Mucosa of stomach (tissue), 1 donor: ENCODE measurements around the gene SLC8A3.

Experiments
- H3K27me3 ChIP-seq: one replicate; pipeline ENCODE4 v1.7.0; 2013; ENCODE audit warnings: mild to moderate bottlenecking, low read length; ENCODE audit not compliant: control insufficient read depth, insufficient read depth
- H3K36me3 ChIP-seq: one replicate; pipeline ENCODE4 v1.7.0; 2013; ENCODE audit warnings: low read length; ENCODE audit not compliant: control insufficient read depth, insufficient read depth
- H3K4me1 ChIP-seq: one replicate; pipeline ENCODE4 v1.7.0; 2013; ENCODE audit warnings: mild to moderate bottlenecking, low read length; ENCODE audit not compliant: control insufficient read depth, insufficient read depth
- H3K4me3 ChIP-seq: one replicate; pipeline ENCODE4 v1.7.0; 2013; ENCODE audit warnings: low read length
- H3K9ac ChIP-seq: one replicate; pipeline ENCODE4 v1.7.0; 2013; ENCODE audit warnings: mild to moderate bottlenecking, low read length, moderate library complexity
- H3K9me3 ChIP-seq: one replicate; pipeline ENCODE4 v1.7.0; 2013; ENCODE audit warnings: mild to moderate bottlenecking, low read length, moderate library complexity; ENCODE audit not compliant: control insufficient read depth
- donor health status: Pancreatic carcinoma.

Gene SLC8A3

DNA sequence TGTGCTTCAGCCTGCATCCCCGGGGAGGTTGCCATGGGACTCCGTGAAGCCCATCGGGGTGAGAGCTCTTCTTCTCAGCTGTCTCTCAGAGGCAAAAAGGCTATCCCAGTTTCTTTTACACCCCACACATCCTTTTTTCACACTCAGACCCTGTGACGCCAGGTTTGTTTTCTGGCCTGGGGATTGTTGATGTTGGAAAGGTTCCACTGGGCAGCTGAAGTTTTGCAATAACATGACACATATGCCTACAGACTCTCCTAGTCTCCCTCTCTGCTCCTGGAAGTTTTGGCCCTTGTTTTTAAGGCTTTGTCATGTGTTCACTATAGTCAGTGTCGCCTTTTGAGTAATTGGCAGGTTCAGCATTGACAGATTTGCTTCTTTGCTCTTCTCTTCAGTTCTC, 190.9 kb downstream of the SLC8A3 start:
- H3K27me3 ChIP-seq: no peaks in the 10 kb centered on the region

DNA sequence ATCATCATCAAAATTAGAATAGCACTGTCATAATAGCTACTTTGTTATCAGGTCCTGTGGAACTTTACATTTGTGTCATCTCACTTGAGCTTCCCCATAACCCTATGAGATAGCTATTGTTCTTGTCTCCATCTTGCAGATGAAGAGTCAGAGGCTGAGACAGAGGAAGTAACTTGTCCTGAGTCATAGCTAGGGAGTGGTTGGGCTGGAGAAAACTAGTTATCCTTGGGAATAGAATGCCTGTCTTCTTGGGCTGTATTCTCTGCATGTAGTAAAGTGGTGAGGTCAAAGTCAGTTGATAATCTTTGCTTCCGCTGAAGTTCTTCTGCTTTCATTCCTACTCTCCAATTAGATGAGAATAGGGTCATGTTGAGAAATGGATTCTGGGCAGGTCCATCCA, 192.5 kb downstream of the SLC8A3 start:
- H3K4me1 ChIP-seq: peaks cover 12% of the 10 kb centered on the region
- no peaks in the 10 kb centered on the region for H3K27me3 ChIP-seq
- no peak overlapping the region for H3K4me3 ChIP-seq
- no peak overlapping the region for H3K9ac ChIP-seq
- no peaks in the 10 kb centered on the region for H3K9me3 ChIP-seq
- no peaks in the 10 kb centered on the region for H3K36me3 ChIP-seq

More for the DNA sequence above, 190.9 kb downstream of the SLC8A3 start:
- no peaks in the 10 kb centered on the region for H3K36me3 ChIP-seq
- no peaks in the 10 kb centered on the region for H3K9me3 ChIP-seq
- H3K4me1 ChIP-seq: peaks cover 4% of the 10 kb centered on the region
- H3K9ac ChIP-seq: no peak overlapping the region
- H3K4me3 ChIP-seq: no peak overlapping the region
